K562 (cell line): Measurements from ENCODE around the gene KPNA4. TPM values are rescaled to one million over a fixed set of nuclear protein-coding genes. Genes with fewer than 3 reads are reported as not detected.

Experiments
- CBX1 ChIP-seq: sonication (generic); IDR thresholded peaks from 2 replicates; pipeline ENCODE4 v1.6.1; 2016; ENCODE audit warnings: antibody characterized with exemption, low read depth, mild to moderate bottlenecking
- CXXC5 ChIP-seq: fragments of 250-450 bp; sonication (Bioruptor Pico); IDR thresholded peaks from 2 replicates; pipeline ENCODE4 v1.8.0; 2022; ENCODE audit warnings: inconsistent platforms, mild to moderate bottlenecking, moderate library complexity
- HDAC1 ChIP-seq, 2 experiments: fragments of 450-650 bp; IDR thresholded peaks; 2 replicates each; pipeline ENCODE4 v1.6.1; 2016 to 2017; ENCODE audit warnings: inconsistent platforms in 1 of 2, mild to moderate bottlenecking in 1 of 2, moderate library complexity in 1 of 2
- HDAC3 ChIP-seq: fragments of 450-650 bp; IDR thresholded peaks from 2 replicates; pipeline ENCODE4 v1.6.1; 2018; ENCODE audit warnings: borderline replicate concordance, mild to moderate bottlenecking, moderate library complexity; ENCODE audit not compliant: partially characterized antibody
- HDGF ChIP-seq: fragments of 450-650 bp; IDR thresholded peaks from 2 replicates; pipeline ENCODE4 v1.6.1; 2016
- JUND ChIP-seq, 2 experiments: IDR thresholded peaks; 2 replicates in 1 of 2; 3 replicates in 1 of 2; pipeline ENCODE4 v1.6.1; 2011; ENCODE audit warnings: borderline replicate concordance in 2 of 2, low read depth in 2 of 2, low read length in 2 of 2, improper control_type of control experiment in 1 of 2, missing biosample characterization in 1 of 2, missing genetic modification characterization in 1 of 2, missing genetic modification reagents in 1 of 2
- MYC ChIP-seq, 2 experiments: fragments of 250-450 bp in 1 of 2; sonication (Bioruptor Pico) in 1 of 2; IDR thresholded peaks; 2 replicates each; pipeline versions ENCODE4 v1.5.1 to v1.6.1; 2012 to 2021; ENCODE audit warnings: low read depth in 2 of 2, borderline replicate concordance in 1 of 2, improper control_type of control experiment in 1 of 2, low read length in 1 of 2, mild to moderate bottlenecking in 1 of 2, moderate library complexity in 1 of 2
- NFYB ChIP-seq: IDR thresholded peaks from 2 replicates; pipeline ENCODE4 v1.6.1; 2011; ENCODE audit warnings: mild to moderate bottlenecking, moderate library complexity; ENCODE audit not compliant: insufficient read length; ENCODE audit errors: extremely low read depth
- NR2F6 ChIP-seq: fragments of 450-650 bp; formaldehyde crosslinking; IDR thresholded peaks from 2 replicates; pipeline ENCODE4 v1.4.0; 2020; ENCODE audit warnings: mild to moderate bottlenecking
- PURB ChIP-seq: sonication (generic); formaldehyde crosslinking; IDR thresholded peaks from 2 replicates; pipeline ENCODE4 v1.9.0; 2021; ENCODE audit warnings: low read depth, mild to moderate bottlenecking, missing genetic modification reagents
- RBM39 ChIP-seq: fragments of 200-400 bp; formaldehyde crosslinking; optimal IDR thresholded peaks from 2 replicates; pipeline ENCODE3; 2018; ENCODE audit warnings: low read depth, low read length
- SMAD4 ChIP-seq: fragments of 250-450 bp; sonication (Bioruptor Pico); conservative IDR thresholded peaks from 2 replicates; pipeline ENCODE4 v1.8.0; 2021; ENCODE audit warnings: inconsistent platforms, mild to moderate bottlenecking, moderate library complexity
- SPI1 ChIP-seq: IDR thresholded peaks from 2 replicates; pipeline ENCODE4 v1.6.1; 2011; ENCODE audit warnings: low read depth, low read length, control low read depth, borderline replicate concordance
- ZFP36 ChIP-seq: fragments of 150-350 bp; IDR thresholded peaks from 2 replicates; pipeline ENCODE4 v1.6.1; 2018; ENCODE audit warnings: low read length, low read depth; ENCODE audit not compliant: partially characterized antibody
- ZNF134 ChIP-seq: fragments of 250-450 bp; sonication (Bioruptor Pico); conservative IDR thresholded peaks from 2 replicates; pipeline ENCODE4 v1.4.0; 2020
- ZNF274 ChIP-seq: IDR thresholded peaks from 2 replicates; pipeline ENCODE4 v1.6.1; 2011; ENCODE audit warnings: low read depth, mild to moderate bottlenecking, low read length, moderate library complexity, borderline replicate concordance
- ZNF507 ChIP-seq: conservative IDR thresholded peaks from 2 replicates; pipeline ENCODE4 v1.6.1; 2017; ENCODE audit warnings: missing genetic modification characterization, missing compliant biosample characterization
- ZNF551 ChIP-seq: fragments of 250-450 bp; sonication (Bioruptor Pico); IDR thresholded peaks from 2 replicates; pipeline ENCODE4 v1.5.0; 2021; ENCODE audit warnings: mild to moderate bottlenecking, moderate library complexity
- polyA plus RNA-seq, 8 experiments: library from polyadenylated mRNA; depleted of rRNA in 4 of 8; stranded (reverse) in 5 of 8; unstranded in 3 of 8; fragments of >200 nt; fragmentation: Nextera tagmentation in 2 of 8; fragmentation: Illumina TruSeq in 1 of 8; extraction: Ambion mirVana in 2 of 8; extraction: Trizol in 1 of 8; gene quantifications; 2 replicates each; pipeline versions ENCODE4 v1.2.1 to v1.2.3, GENCODE V29; 2011 to 2014; ENCODE audit warnings: inconsistent platforms in 1 of 8, missing spikeins in 1 of 8
- total RNA-seq, 7 experiments: library from RNA; depleted of rRNA in 6 of 7; stranded (reverse); fragments of >200 nt in 6 of 7; fragmentation: Illumina TruSeq in 2 of 7; extraction: Trizol in 2 of 7; gene quantifications; 2 replicates each; pipeline versions ENCODE4 v1.2.1 to v1.2.3, GENCODE V29; 2011 to 2021; ENCODE audit warnings: low replicate concordance in 1 of 7
- TF ChIP-seq, protein P1 (sequence below): IDR thresholded peaks from 2 replicates; pipeline ENCODE4 v1.6.1; 2011; ENCODE audit warnings: borderline replicate concordance, low read depth, mild to moderate bottlenecking, moderate library complexity, low read length; ENCODE audit not compliant: insufficient read depth, poor library complexity, severe bottlenecking
- TF ChIP-seq, protein P2 (sequence below): fragments of 250-450 bp; sonication (Bioruptor Pico); IDR thresholded peaks from 2 replicates; pipeline ENCODE4 v1.5.0; 2021
- TF ChIP-seq, protein P3 (sequence below): sonication (generic); formaldehyde crosslinking; IDR thresholded peaks from 2 replicates; pipeline ENCODE4 v1.9.0; 2022; ENCODE audit warnings: mild to moderate bottlenecking, missing genetic modification reagents

Gene KPNA4
- total and polyA plus RNA-seq, 9 of the 15 experiments (the other 6 are each of a cell fraction or from before 2014, with no cell fraction given) = 13.9 to 66.6 (median 34.5) TPM

DNA sequence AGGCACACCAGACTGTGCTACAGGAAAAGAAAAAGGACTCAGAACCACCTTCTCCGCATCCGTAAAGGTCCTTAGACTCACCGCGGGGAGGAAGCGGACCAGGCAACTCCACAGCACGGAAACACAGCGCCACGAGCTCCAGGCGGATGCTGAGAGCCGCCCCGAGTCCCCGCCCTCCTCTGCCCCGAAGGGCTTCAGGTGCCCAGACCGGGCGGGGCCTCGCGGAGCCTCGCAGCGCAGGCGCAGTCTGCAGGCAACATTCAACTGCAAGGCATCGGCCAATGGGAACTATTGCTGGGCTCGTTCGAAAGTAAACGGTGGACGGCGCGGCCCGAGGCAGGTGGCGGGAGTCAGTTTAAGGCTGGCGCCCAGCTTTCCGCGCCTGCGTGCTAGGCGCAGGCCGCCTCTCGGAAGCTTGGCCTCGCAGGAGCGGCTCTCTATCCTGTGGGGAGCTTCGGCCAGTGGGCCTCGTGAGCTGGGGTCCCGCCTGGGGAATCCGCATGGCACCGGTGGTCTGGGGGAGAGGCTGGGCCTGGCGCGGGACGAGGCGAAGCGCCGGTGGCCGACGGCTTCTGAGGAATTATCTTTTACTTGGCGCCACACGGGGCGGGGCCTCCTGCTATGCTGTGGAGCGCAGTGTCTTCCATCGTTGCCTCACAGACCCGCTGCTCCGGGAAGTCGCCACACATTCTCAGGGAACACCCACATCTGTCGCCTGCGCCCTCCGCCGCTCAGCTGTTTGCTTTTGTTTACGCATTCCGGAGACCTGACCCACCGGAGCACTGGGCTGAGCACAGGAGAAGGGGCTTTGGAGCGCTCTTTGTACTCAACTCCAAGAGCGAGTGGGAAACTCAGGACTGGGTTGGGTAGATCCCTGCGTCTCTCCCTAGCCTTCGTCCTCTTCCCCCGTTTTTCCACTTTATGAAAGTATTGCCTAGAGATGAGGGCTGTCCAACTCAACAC is 115.5 kb downstream of the KPNA4 start, which contains the start of gene TRIM59 (continued):
- TF ChIP-seq JUND (IDR thresholded peaks at IDR 0.05; ENCODE audit: borderline replicate concordance, low read depth, low read length) = peak; percentile 22; the same call in 1 of the 2 replicates
- TF ChIP-seq JUND (tag; IDR thresholded peaks at IDR 0.05; ENCODE audit: borderline replicate concordance, low read depth, low read length) = no peak
- peak; percentile 93 for TF ChIP-seq CBX1
- no peak for TF ChIP-seq ZNF507 (tag)
- 0 out of 2 replicates have a peak, but pooled peaks have one; percentile 26 for TF ChIP-seq ZNF134 (CRISPR knock-in tag)
- no peak for TF ChIP-seq RBM39
- no peak for TF ChIP-seq ZNF551 (CRISPR knock-in tag)
- no peak for TF ChIP-seq PURB (CRISPR knock-in tag)
- TF ChIP-seq HDAC3 = no peak
- TF ChIP-seq, protein P1, sequence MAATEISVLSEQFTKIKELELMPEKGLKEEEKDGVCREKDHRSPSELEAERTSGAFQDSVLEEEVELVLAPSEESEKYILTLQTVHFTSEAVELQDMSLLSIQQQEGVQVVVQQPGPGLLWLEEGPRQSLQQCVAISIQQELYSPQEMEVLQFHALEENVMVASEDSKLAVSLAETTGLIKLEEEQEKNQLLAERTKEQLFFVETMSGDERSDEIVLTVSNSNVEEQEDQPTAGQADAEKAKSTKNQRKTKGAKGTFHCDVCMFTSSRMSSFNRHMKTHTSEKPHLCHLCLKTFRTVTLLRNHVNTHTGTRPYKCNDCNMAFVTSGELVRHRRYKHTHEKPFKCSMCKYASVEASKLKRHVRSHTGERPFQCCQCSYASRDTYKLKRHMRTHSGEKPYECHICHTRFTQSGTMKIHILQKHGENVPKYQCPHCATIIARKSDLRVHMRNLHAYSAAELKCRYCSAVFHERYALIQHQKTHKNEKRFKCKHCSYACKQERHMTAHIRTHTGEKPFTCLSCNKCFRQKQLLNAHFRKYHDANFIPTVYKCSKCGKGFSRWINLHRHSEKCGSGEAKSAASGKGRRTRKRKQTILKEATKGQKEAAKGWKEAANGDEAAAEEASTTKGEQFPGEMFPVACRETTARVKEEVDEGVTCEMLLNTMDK = no peak
- TF ChIP-seq NFYB = peak; percentile 66
- no peak for TF ChIP-seq NR2F6
- peak in 1 of 2 experiments; percentile 55; a peak in 1 of 4 replicates for TF ChIP-seq HDAC1 (IDR thresholded peaks at IDR 0.05)
- peak; percentile 1 for TF ChIP-seq ZFP36
- TF ChIP-seq CXXC5 (CRISPR knock-in tag) = peak; percentile 97
- TF ChIP-seq SPI1 = no peak
- TF ChIP-seq SMAD4 (CRISPR knock-in tag) = peak; percentile 71
- no peak for TF ChIP-seq ZNF274
- TF ChIP-seq, protein P2, sequence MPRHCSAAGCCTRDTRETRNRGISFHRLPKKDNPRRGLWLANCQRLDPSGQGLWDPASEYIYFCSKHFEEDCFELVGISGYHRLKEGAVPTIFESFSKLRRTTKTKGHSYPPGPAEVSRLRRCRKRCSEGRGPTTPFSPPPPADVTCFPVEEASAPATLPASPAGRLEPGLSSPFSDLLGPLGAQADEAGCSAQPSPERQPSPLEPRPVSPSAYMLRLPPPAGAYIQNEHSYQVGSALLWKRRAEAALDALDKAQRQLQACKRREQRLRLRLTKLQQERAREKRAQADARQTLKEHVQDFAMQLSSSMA (CRISPR knock-in tag) = peak; percentile 48; the same call in 1 of the 2 replicates
- TF ChIP-seq, protein P3, sequence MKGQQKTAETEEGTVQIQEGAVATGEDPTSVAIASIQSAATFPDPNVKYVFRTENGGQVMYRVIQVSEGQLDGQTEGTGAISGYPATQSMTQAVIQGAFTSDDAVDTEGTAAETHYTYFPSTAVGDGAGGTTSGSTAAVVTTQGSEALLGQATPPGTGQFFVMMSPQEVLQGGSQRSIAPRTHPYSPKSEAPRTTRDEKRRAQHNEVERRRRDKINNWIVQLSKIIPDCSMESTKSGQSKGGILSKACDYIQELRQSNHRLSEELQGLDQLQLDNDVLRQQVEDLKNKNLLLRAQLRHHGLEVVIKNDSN (CRISPR knock-in tag) = peak; percentile 38; the same call in 1 of the 2 replicates
- peak; percentile 94 for TF ChIP-seq MYC (IDR thresholded peaks at IDR 0.05; ENCODE audit: low read depth, low read length)
- TF ChIP-seq MYC (CRISPR knock-in tag; IDR thresholded peaks at IDR 0.05; ENCODE audit: borderline replicate concordance, low read depth) = peak; percentile 85; the same call in 1 of the 2 replicates
- TF ChIP-seq HDGF = no peak
